Activated CD4-positive, alpha-beta T cell treated with anti-CD3 and anti-CD28 coated beads, Interleukin-2, amount 10 ng/mL, durations not matched to agents 24 days and 14 days (primary cell): ENCODE measurements around the gene ADAMTS19. TPM values are rescaled to one million over a fixed set of nuclear protein-coding genes. Genes with fewer than 3 reads are reported as not detected.
"Not testable (repeated sequence)": the region's sequence is repeated elsewhere in the genome, so short reads cannot be mapped to it uniquely, and the experiment has no call there.

Experiments
- DNase-seq: peaks from one replicate; pipeline ENCODE4 v3.0.0; 2022
- H3K27ac Mint-ChIP-seq: one replicate; pipeline ENCODE4 v1.8.0; 2022; ENCODE audit warnings: mild to moderate bottlenecking, mixed read lengths
- H3K27me3 Mint-ChIP-seq: one replicate; pipeline ENCODE4 v1.8.0; 2022; ENCODE audit warnings: mixed read lengths
- H3K36me3 Mint-ChIP-seq: one replicate; pipeline ENCODE4 v1.8.0; 2022; ENCODE audit warnings: low read depth, mild to moderate bottlenecking, mixed read lengths
- H3K4me1 Mint-ChIP-seq: one replicate; pipeline ENCODE4 v1.8.0; 2021; ENCODE audit warnings: mixed read lengths
- H3K4me3 Mint-ChIP-seq: one replicate; pipeline ENCODE4 v1.8.0; 2022; ENCODE audit warnings: mild to moderate bottlenecking, moderate library complexity, mixed read lengths
- H3K9me3 Mint-ChIP-seq: one replicate; pipeline ENCODE4 v1.8.0; 2021; ENCODE audit warnings: mixed read lengths
- intact Hi-C: fragments of 100-400 bp; cut with micrococcal nuclease; formaldehyde crosslinking; loops from one replicate; pipeline ENCODE4 v1.15.1; 2023
- total RNA-seq: library from RNA; stranded (reverse); gene quantifications from 2 replicates; pipeline ENCODE4 v1.2.3, GENCODE V29; 2022

Gene ADAMTS19
- total RNA-seq, 1 donor from 2014 or later: not detected

- H3K27me3 Mint-ChIP-seq: no peaks in the 10 kb centered on the region
- DNase-seq: no peak
- no peaks in the 10 kb centered on the region for H3K4me1 Mint-ChIP-seq
- no peak overlapping the region for H3K4me3 Mint-ChIP-seq
- H3K27ac Mint-ChIP-seq: no peak overlapping the region
- H3K9me3 Mint-ChIP-seq: no peaks in the 10 kb centered on the region
- intact Hi-C loops: no loop called here
- H3K36me3 Mint-ChIP-seq: no peaks in the 10 kb centered on the region
These were observed 131.5 kb downstream of the ADAMTS19 start for GRCh38 chr5:129591508-129592160.

GRCh38 chr5:129593525-129593924 is 133.4 kb downstream of the ADAMTS19 start:
- H3K4me3 Mint-ChIP-seq: no peak overlapping the region
- intact Hi-C loops: no loop called here

GRCh38 chr5:129601576-129601975 is 141.5 kb downstream of the ADAMTS19 start:
- no peaks in the 10 kb centered on the region for H3K9me3 Mint-ChIP-seq
- H3K27me3 Mint-ChIP-seq: no peaks in the 10 kb centered on the region
- H3K36me3 Mint-ChIP-seq: no peaks in the 10 kb centered on the region
- no peak overlapping the region for H3K4me3 Mint-ChIP-seq
- intact Hi-C loops: no loop called here
- no peak overlapping the region for H3K27ac Mint-ChIP-seq
- H3K4me1 Mint-ChIP-seq: no peaks in the 10 kb centered on the region
- no peak for DNase-seq

More at GRCh38 chr5:129593525-129593924, 133.4 kb downstream of the ADAMTS19 start:
- Mint-ChIP-seq H3K27ac (no peak overlapping the region), H3K4me1 (no peaks in the 10 kb centered on the region), H3K36me3 (no peaks in the 10 kb centered on the region), H3K27me3 (no peaks in the 10 kb centered on the region), H3K9me3 (no peaks in the 10 kb centered on the region)
- DNase-seq: no peak

GRCh38 chr5:129608350-129608749 is 148.3 kb downstream of the ADAMTS19 start:
- intact Hi-C loops: no loop called here
- H3K27me3 Mint-ChIP-seq: no peaks in the 10 kb centered on the region

GRCh38 chr5:129609710-129610109 is 149.6 kb downstream of the ADAMTS19 start:
- H3K27me3 Mint-ChIP-seq: no peaks in the 10 kb centered on the region
- DNase-seq: no peak
- no peak overlapping the region for H3K27ac Mint-ChIP-seq
- no peaks in the 10 kb centered on the region for H3K9me3 Mint-ChIP-seq
- no peak overlapping the region for H3K4me3 Mint-ChIP-seq
- H3K36me3 Mint-ChIP-seq: no peaks in the 10 kb centered on the region
- no peaks in the 10 kb centered on the region for H3K4me1 Mint-ChIP-seq
- intact Hi-C loops: no loop called here

More at GRCh38 chr5:129608350-129608749, 148.3 kb downstream of the ADAMTS19 start:
- DNase-seq: no peak
- Mint-ChIP-seq H3K4me1 (no peaks in the 10 kb centered on the region), H3K9me3 (no peaks in the 10 kb centered on the region), H3K36me3 (no peaks in the 10 kb centered on the region), H3K4me3 (no peak overlapping the region), H3K27ac (no peak overlapping the region)

- Mint-ChIP-seq H3K36me3 (no peaks in the 10 kb centered on the region), H3K4me1 (no peaks in the 10 kb centered on the region), H3K4me3 (no peak overlapping the region), H3K27ac (no peak overlapping the region), H3K9me3 (no peaks in the 10 kb centered on the region), H3K27me3 (no peaks in the 10 kb centered on the region)
- intact Hi-C loops: no loop called here
- no peak for DNase-seq
These were observed 156.4 kb downstream of the ADAMTS19 start for GRCh38 chr5:129616517-129616916.

- Mint-ChIP-seq H3K36me3 (no peaks in the 10 kb centered on the region), H3K27me3 (no peaks in the 10 kb centered on the region), H3K4me3 (no peak overlapping the region), H3K27ac (no peak overlapping the region), H3K9me3 (no peaks in the 10 kb centered on the region), H3K4me1 (no peaks in the 10 kb centered on the region)
- intact Hi-C loops: no loop called here
- DNase-seq: no peak
These were observed 157.1 kb downstream of the ADAMTS19 start for GRCh38 chr5:129617206-129617605.

- Mint-ChIP-seq H3K27ac (no peak overlapping the region), H3K9me3 (no peaks in the 10 kb centered on the region), H3K36me3 (no peaks in the 10 kb centered on the region), H3K4me3 (no peak overlapping the region), H3K4me1 (no peaks in the 10 kb centered on the region), H3K27me3 (no peaks in the 10 kb centered on the region)
- no peak for DNase-seq
- intact Hi-C loops: no loop called here
These were observed 159.7 kb downstream of the ADAMTS19 start for GRCh38 chr5:129619782-129620181.

DNA sequence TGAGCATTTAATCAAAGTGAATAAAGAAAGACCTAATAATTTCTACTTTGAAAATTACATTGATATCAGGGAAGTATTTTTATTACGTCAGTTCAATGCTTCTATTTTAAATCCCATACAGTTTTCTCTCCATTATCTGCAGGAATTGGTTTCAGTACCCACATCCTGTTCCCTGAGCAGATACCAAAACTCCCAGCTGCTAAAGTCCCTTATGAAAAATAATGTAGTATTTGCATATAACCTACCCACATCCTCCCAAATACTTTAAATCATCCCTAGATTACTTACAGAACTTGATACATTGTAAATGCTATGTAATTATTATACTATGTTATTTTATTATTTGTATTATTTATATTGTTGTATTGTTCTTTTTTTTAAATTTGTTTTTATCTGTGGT is 162.4 kb downstream of the ADAMTS19 start:
- H3K9me3 Mint-ChIP-seq: no peaks in the 10 kb centered on the region
- H3K4me1 Mint-ChIP-seq: no peaks in the 10 kb centered on the region
- H3K27ac Mint-ChIP-seq: no peak overlapping the region
- intact Hi-C loops: no loop called here
- H3K36me3 Mint-ChIP-seq: no peaks in the 10 kb centered on the region
- H3K4me3 Mint-ChIP-seq: no peak overlapping the region
- H3K27me3 Mint-ChIP-seq: no peaks in the 10 kb centered on the region
- DNase-seq: no peak

GRCh38 chr5:129629575-129629974 is 169.5 kb downstream of the ADAMTS19 start:
- Mint-ChIP-seq H3K27ac (no peak overlapping the region), H3K9me3 (no peaks in the 10 kb centered on the region), H3K36me3 (no peaks in the 10 kb centered on the region), H3K4me1 (no peaks in the 10 kb centered on the region), H3K4me3 (no peak overlapping the region), H3K27me3 (no peaks in the 10 kb centered on the region)
- intact Hi-C loops: no loop called here
- DNase-seq: no peak

DNA sequence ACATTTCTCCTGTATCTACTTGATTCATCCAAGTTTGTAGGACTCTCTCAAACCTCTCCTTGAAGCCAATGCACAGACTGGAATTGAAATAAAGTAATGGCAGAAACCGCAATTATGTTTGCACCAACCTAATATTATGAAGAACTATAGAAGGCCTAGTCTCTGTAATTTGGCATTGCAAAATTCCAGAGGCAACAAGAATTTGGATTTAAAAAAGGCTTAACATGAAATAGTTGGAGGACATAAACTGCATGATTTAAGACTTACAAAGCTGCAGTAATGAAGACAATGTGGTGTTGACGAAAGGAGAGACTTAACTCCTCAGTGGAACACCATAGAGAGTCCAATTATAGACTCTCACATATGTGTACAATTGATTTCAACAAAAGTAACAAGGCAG is 170.0 kb downstream of the ADAMTS19 start:
- Mint-ChIP-seq H3K9me3 (no peaks in the 10 kb centered on the region), H3K4me1 (no peaks in the 10 kb centered on the region), H3K4me3 (no peak overlapping the region), H3K27ac (no peak overlapping the region), H3K36me3 (no peaks in the 10 kb centered on the region), H3K27me3 (no peaks in the 10 kb centered on the region)
- intact Hi-C loops: no loop called here
- no peak for DNase-seq

DNA sequence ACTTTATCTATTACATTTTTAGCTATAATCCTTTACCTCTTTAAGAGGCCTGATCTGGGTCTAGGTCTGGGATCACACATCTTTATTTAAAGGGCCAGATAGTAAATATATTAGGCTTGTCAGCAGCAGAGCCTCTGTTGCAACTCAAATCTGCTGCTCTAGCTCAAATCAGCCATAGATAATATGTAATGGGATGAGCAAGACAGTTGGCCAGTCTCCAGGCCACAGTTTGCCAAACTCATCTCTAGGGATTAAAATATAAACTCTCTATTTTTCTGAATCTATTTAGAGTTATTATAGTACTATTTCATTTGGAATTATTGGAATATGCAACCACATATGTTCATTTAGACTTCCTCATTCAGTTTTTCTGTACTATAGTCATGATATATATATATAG is 171.9 kb downstream of the ADAMTS19 start:
- Mint-ChIP-seq H3K36me3 (no peaks in the 10 kb centered on the region), H3K27me3 (no peaks in the 10 kb centered on the region), H3K27ac (no peak overlapping the region), H3K9me3 (no peaks in the 10 kb centered on the region), H3K4me3 (no peak overlapping the region), H3K4me1 (no peaks in the 10 kb centered on the region)
- intact Hi-C loops: no loop called here
- no peak for DNase-seq

DNA sequence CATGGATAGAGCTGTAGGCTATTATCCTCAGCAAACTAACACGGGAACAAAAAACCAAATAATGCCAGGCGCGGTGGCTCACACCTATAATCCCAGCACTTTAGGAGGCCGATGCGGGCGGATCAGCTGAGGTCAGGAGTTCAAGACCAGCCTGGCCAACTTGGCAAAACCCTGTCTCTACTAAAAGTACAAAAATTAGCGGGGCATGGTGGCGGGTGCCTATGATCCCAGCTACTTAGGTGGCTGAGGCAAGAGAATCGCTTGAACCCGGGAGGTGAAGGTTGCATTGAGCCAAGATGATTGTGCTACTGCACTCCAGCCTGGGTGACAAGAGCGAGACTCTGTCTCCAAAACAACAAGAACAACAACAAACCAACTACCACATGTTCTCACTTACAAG is 177.4 kb downstream of the ADAMTS19 start:
- H3K9me3 Mint-ChIP-seq, DNase-seq, H3K4me3 Mint-ChIP-seq, H3K27ac Mint-ChIP-seq, H3K36me3 Mint-ChIP-seq, H3K4me1 Mint-ChIP-seq, intact Hi-C loops, H3K27me3 Mint-ChIP-seq: not testable (repeated sequence)

DNA sequence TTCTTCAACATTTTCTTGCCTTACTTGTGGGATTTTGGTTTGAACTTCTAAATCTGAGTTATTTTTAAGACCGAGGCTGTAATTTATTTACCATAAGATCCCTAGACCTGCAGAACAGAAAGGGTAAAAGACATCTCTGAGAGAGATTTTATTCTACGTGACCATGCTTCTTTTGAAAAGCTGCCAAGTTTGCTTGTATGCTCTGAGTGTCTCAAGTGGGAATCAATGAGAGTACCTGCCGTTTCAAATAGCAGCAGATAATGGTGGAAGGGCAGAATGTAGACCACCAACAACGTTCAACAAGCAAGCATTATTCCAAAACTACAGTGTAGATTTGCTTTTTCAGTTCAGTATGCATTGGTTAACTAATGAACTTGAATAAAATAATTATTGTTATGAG is 179.2 kb downstream of the ADAMTS19 start:
- H3K27ac Mint-ChIP-seq: no peak overlapping the region
- no peaks in the 10 kb centered on the region for H3K4me1 Mint-ChIP-seq
- H3K9me3 Mint-ChIP-seq: no peaks in the 10 kb centered on the region
- no peaks in the 10 kb centered on the region for H3K36me3 Mint-ChIP-seq
- H3K4me3 Mint-ChIP-seq: no peak overlapping the region
- intact Hi-C loops: no loop called here
- DNase-seq: no peak
- H3K27me3 Mint-ChIP-seq: no peaks in the 10 kb centered on the region

- Mint-ChIP-seq H3K9me3 (no peaks in the 10 kb centered on the region), H3K27me3 (no peaks in the 10 kb centered on the region), H3K27ac (no peak overlapping the region), H3K4me1 (no peaks in the 10 kb centered on the region), H3K36me3 (no peaks in the 10 kb centered on the region), H3K4me3 (no peak overlapping the region)
- no peak for DNase-seq
- intact Hi-C loops: no loop called here
These were observed 192.4 kb downstream of the ADAMTS19 start for GRCh38 chr5:129652349-129653056.
